Fibroblast of skin of right quadriceps (primary cell): ENCODE data around the gene CD36.

ENCODE experiments used
- DNase-seq: peaks from one replicate; pipeline ENCODE4 v3.0.0-alpha.2; 2013

CD36 gene

GRCh38 chr7:80637911-80638765, at the start of gene CD36:
CD36 (plus strand) TSS chr7:80638642; CDS start chr7:80646741, 8,099 bp downstream.
- no peak for DNase-seq

- DNase-seq = no peak
These were observed 48.8 kb upstream of the CD36 start for GRCh38 chr7:80589631-80590030.

- DNase-seq = no peak
These were observed 46.8 kb upstream of the CD36 start for GRCh38 chr7:80591654-80592053.

- no peak for DNase-seq
These were observed 44.4 kb upstream of the CD36 start for GRCh38 chr7:80593869-80594586.

- no peak for DNase-seq
These were observed 41.4 kb upstream of the CD36 start for GRCh38 chr7:80596933-80597517.

GRCh38 chr7:80597875-80598274, 40.6 kb upstream of the CD36 start:
- no peak for DNase-seq

- no peak for DNase-seq
These were observed 38.4 kb upstream of the CD36 start for GRCh38 chr7:80600046-80600445.

- DNase-seq = no peak
These were observed 36.4 kb upstream of the CD36 start for GRCh38 chr7:80601999-80602398.

GRCh38 chr7:80603940-80604339, 34.5 kb upstream of the CD36 start:
- DNase-seq = no peak

GRCh38 chr7:80604436-80604835, 34.0 kb upstream of the CD36 start:
- DNase-seq = no peak

- DNase-seq = no peak
These were observed 31.3 kb upstream of the CD36 start for GRCh38 chr7:80607136-80607535.

- DNase-seq = no peak
These were observed 30.1 kb upstream of the CD36 start for GRCh38 chr7:80608336-80608735.

GRCh38 chr7:80609751-80610150, 28.7 kb upstream of the CD36 start:
- no peak for DNase-seq

GRCh38 chr7:80611353-80611752, 27.1 kb upstream of the CD36 start:
- no peak for DNase-seq

- peak; percentile 65 for DNase-seq
These were observed 26.7 kb upstream of the CD36 start for GRCh38 chr7:80611779-80612178.

- no peak for DNase-seq
These were observed 25.6 kb upstream of the CD36 start for GRCh38 chr7:80612880-80613279.

- DNase-seq = no peak
These were observed 24.9 kb upstream of the CD36 start for GRCh38 chr7:80613519-80613918.

- peak; percentile 71 for DNase-seq
These were observed 23.6 kb upstream of the CD36 start for GRCh38 chr7:80614851-80615271.

GRCh38 chr7:80618096-80618495, 20.3 kb upstream of the CD36 start:
- DNase-seq = no peak

GRCh38 chr7:80619741-80620140, 18.7 kb upstream of the CD36 start:
- no peak for DNase-seq

- DNase-seq = peak; percentile 63
These were observed 15.9 kb upstream of the CD36 start for GRCh38 chr7:80622541-80622940.

- DNase-seq = no peak
These were observed 14.8 kb upstream of the CD36 start for GRCh38 chr7:80623503-80624252.

- DNase-seq = no peak
These were observed 13.7 kb upstream of the CD36 start for GRCh38 chr7:80624763-80625162.
